GM13976 (cell line): ENCODE measurements around the gene DCAF4L1.

Experiments
- DNase-seq: peaks from one replicate; pipeline ENCODE4 v3.0.0; 2012; ENCODE audit warnings: low spot score
- CTCF ChIP-seq: IDR thresholded peaks from 2 replicates; pipeline ENCODE4 v1.5.1; 2012; ENCODE audit warnings: borderline replicate concordance, mild to moderate bottlenecking; ENCODE audit not compliant: insufficient read depth; ENCODE audit errors: extremely low read depth, missing control alignments, control extremely low read depth
- in situ Hi-C: fragments of 300-500 bp; cut with MboI; formaldehyde crosslinking; loops from one replicate; pipeline ENCODE4 v1.12.0; 2022; ENCODE audit warnings: low sequenced_read_pairs, mixed read lengths, inconsistent platforms; ENCODE audit not compliant: unreplicated experiment

The DCAF4L1 gene

GRCh38 chr4:41992967-41993857, 11.7 kb downstream of the DCAF4L1 start:
- in situ Hi-C loops = loop anchor here (25.0 kb wide), 1 partner anchor 519 kb away; no protein-coding TSS in a partner anchor
- DNase-seq = no peak
- TF ChIP-seq CTCF = no peak

GRCh38 chr4:41994461-41994985, 13.0 kb downstream of the DCAF4L1 start:
- in situ Hi-C loops = loop anchor here (25.0 kb wide), 1 partner anchor 518 kb away; no protein-coding TSS in a partner anchor
- no peak for TF ChIP-seq CTCF
- DNase-seq = no peak

GRCh38 chr4:41998019-41998418, 16.5 kb downstream of the DCAF4L1 start:
- no peak for DNase-seq
- in situ Hi-C loops = loop anchor here (25.0 kb wide), 1 partner anchor 514 kb away; no protein-coding TSS in a partner anchor
- no peak for TF ChIP-seq CTCF

- in situ Hi-C loops = loop anchor here (25.0 kb wide), 1 partner anchor 513 kb away; no protein-coding TSS in a partner anchor
- TF ChIP-seq CTCF = no peak
- no peak for DNase-seq
Measured at GRCh38 chr4:41999321-41999720, 17.8 kb downstream of the DCAF4L1 start.

- no peak for DNase-seq
- TF ChIP-seq CTCF = no peak
- in situ Hi-C loops = no loop called here
Measured at GRCh38 chr4:42008011-42008786, 26.6 kb downstream of the DCAF4L1 start.

GRCh38 chr4:42015438-42015837, 33.9 kb downstream of the DCAF4L1 start:
- DNase-seq = no peak
- no peak for TF ChIP-seq CTCF
- in situ Hi-C loops = no loop called here
